Left ventricle myocardium inferior (tissue), 1 donor: ENCODE data around the gene BCL11B. TPM values are rescaled to one million over a fixed set of nuclear protein-coding genes. Genes with fewer than 3 reads are reported as not detected.

Experiments
- DNase-seq: peaks from one replicate; pipeline ENCODE4 v3.0.0-alpha.2; 2020
- H3K27ac ChIP-seq: fragments of 200-600 bp; replicated peaks from 2 replicates; pipeline ENCODE4 v1.8.0; 2021
- H3K27me3 ChIP-seq: fragments of 200-600 bp; 2 replicates; pipeline ENCODE4 v1.8.0; 2021; ENCODE audit warnings: low read depth
- H3K36me3 ChIP-seq: fragments of 200-600 bp; 2 replicates; pipeline ENCODE4 v1.8.0; 2021
- H3K4me1 ChIP-seq: fragments of 200-600 bp; 2 replicates; pipeline ENCODE4 v1.8.0; 2021
- H3K4me3 ChIP-seq: fragments of 200-600 bp; 2 replicates; pipeline ENCODE4 v1.8.0; 2021; ENCODE audit warnings: mild to moderate bottlenecking, moderate library complexity
- H3K9me3 ChIP-seq: fragments of 200-600 bp; replicated peaks from 2 replicates; pipeline ENCODE4 v1.8.0; 2021
- CTCF ChIP-seq: fragments of 200-600 bp; IDR thresholded peaks from 2 replicates; pipeline ENCODE4 v1.8.0; 2021; ENCODE audit warnings: antibody characterized with exemption, mild to moderate bottlenecking, borderline replicate concordance
- intact Hi-C: fragments of 100-400 bp; cut with micrococcal nuclease; formaldehyde crosslinking; loops from one replicate; pipeline ENCODE4 v1.11.0; 2022
- total RNA-seq: library from RNA; stranded (reverse); fragmentation: NEBNext Ultra II Directional; extraction: Animal tissue kit (Norgen Biotek cat#: 25700); gene quantifications from one replicate; pipeline ENCODE4 v1.2.1, GENCODE V29; 2021
- donor health status: DM: no; HTN: yes; CAD: no; lungs with severe emphysema.

Gene BCL11B
- total RNA-seq, 1 donor from 2014 or later, result 0.11 TPM

GRCh38 chr14:99211410-99211809, 60.6 kb downstream of the BCL11B start:
- H3K36me3 ChIP-seq, result no peaks in the 10 kb centered on the region
- H3K9me3 ChIP-seq, result no peaks in the 10 kb centered on the region
- H3K27me3 ChIP-seq, result peaks cover 65% of the 10 kb centered on the region
- intact Hi-C loops, result no loop called here
- no peak for DNase-seq
- no peak overlapping the region for H3K27ac ChIP-seq
- TF ChIP-seq CTCF, result no peak
- no peaks in the 10 kb centered on the region for H3K4me1 ChIP-seq
- H3K4me3 ChIP-seq, result no peak overlapping the region

GRCh38 chr14:99210333-99210732, 61.7 kb downstream of the BCL11B start:
- H3K4me1 ChIP-seq, result no peaks in the 10 kb centered on the region
- H3K4me3 ChIP-seq, result no peak overlapping the region
- H3K27me3 ChIP-seq, result peaks cover 65% of the 10 kb centered on the region
- H3K27ac ChIP-seq, result no peak overlapping the region
- no peak for DNase-seq
- H3K36me3 ChIP-seq, result no peaks in the 10 kb centered on the region
- intact Hi-C loops, result no loop called here
- no peaks in the 10 kb centered on the region for H3K9me3 ChIP-seq
- TF ChIP-seq CTCF, result no peak

- Histone ChIP-seq H3K27ac (no peak overlapping the region), H3K4me3 (no peak overlapping the region), H3K4me1 (no peaks in the 10 kb centered on the region), H3K36me3 (no peaks in the 10 kb centered on the region), H3K9me3 (no peaks in the 10 kb centered on the region), H3K27me3 (peaks cover 60% of the 10 kb centered on the region)
- intact Hi-C loops, result no loop called here
- TF ChIP-seq CTCF, result no peak
- DNase-seq, result no peak
Observed at GRCh38 chr14:99209409-99209808, 62.6 kb downstream of the BCL11B start.

GRCh38 chr14:99208318-99208717, 63.7 kb downstream of the BCL11B start:
- no peak for DNase-seq
- peaks cover 56% of the 10 kb centered on the region for H3K27me3 ChIP-seq
- intact Hi-C loops, result no loop called here
- H3K36me3 ChIP-seq, result no peaks in the 10 kb centered on the region
- no peak for TF ChIP-seq CTCF
- no peaks in the 10 kb centered on the region for H3K4me1 ChIP-seq
- H3K27ac ChIP-seq, result no peak overlapping the region
- H3K9me3 ChIP-seq, result no peaks in the 10 kb centered on the region
- no peak overlapping the region for H3K4me3 ChIP-seq

GRCh38 chr14:99207456-99207855, 64.5 kb downstream of the BCL11B start:
- Histone ChIP-seq H3K27me3 (peaks cover 50% of the 10 kb centered on the region), H3K27ac (no peak overlapping the region), H3K36me3 (no peaks in the 10 kb centered on the region), H3K4me3 (no peak overlapping the region), H3K4me1 (no peaks in the 10 kb centered on the region), H3K9me3 (no peaks in the 10 kb centered on the region)
- intact Hi-C loops, result no loop called here
- DNase-seq, result no peak
- TF ChIP-seq CTCF, result no peak

- H3K27ac ChIP-seq, result no peak overlapping the region
- H3K4me1 ChIP-seq, result no peaks in the 10 kb centered on the region
- intact Hi-C loops, result no loop called here
- no peaks in the 10 kb centered on the region for H3K36me3 ChIP-seq
- peaks cover 41% of the 10 kb centered on the region for H3K27me3 ChIP-seq
- no peak for TF ChIP-seq CTCF
- no peak for DNase-seq
- no peaks in the 10 kb centered on the region for H3K9me3 ChIP-seq
- H3K4me3 ChIP-seq, result no peak overlapping the region
Observed at GRCh38 chr14:99206090-99206489, 65.9 kb downstream of the BCL11B start.
